GM12892 (cell line): Measurements from ENCODE around the gene SH3D19.

Source experiments
- DNase-seq: peaks from one replicate; pipeline ENCODE4 v3.0.0; 2011; ENCODE audit not compliant: insufficient read length
- FAIRE-seq: peaks from 2 replicates; lab custom pipeline; 2011; peaks lifted over from hg19 to GRCh38; lab: Jason Lieb, UNC
- POLR2A ChIP-seq: IDR thresholded peaks from 2 replicates; pipeline ENCODE4 v1.6.1; 2011; ENCODE audit warnings: low read depth, low read length, control low read depth
- POLR2AphosphoS5 ChIP-seq: IDR thresholded peaks from 2 replicates; pipeline ENCODE4 v1.6.1; 2011; ENCODE audit warnings: low read depth, low read length, control low read depth
- TAF1 ChIP-seq: IDR thresholded peaks from 2 replicates; pipeline ENCODE4 v1.6.1; 2011; ENCODE audit warnings: low read depth, mild to moderate bottlenecking, control low read depth, low read length, borderline replicate concordance

SH3D19 gene

GRCh38 chr4:151107063-151107462 is 218.3 kb downstream of the SH3D19 start:
- FAIRE-seq (no peak), DNase-seq (no peak)
- TF ChIP-seq TAF1 (no peak), POLR2AphosphoS5 (0 out of 2 replicates have a peak, but pooled peaks have one; percentile 57)

GRCh38 chr4:151105454-151106032 is 219.9 kb downstream of the SH3D19 start:
- 0 out of 2 replicates have a peak, but pooled peaks have one; percentile 47 for TF ChIP-seq POLR2A
- no peak for TF ChIP-seq TAF1
- peak; percentile 84 for TF ChIP-seq POLR2AphosphoS5
- DNase-seq = no peak
- FAIRE-seq = no peak

- no peak for DNase-seq
- TF ChIP-seq POLR2A = no peak
- TF ChIP-seq TAF1 = no peak
- no peak for TF ChIP-seq POLR2AphosphoS5
- FAIRE-seq = no peak
Observed at GRCh38 chr4:151104621-151105020, 220.8 kb downstream of the SH3D19 start.

GRCh38 chr4:151103758-151104157 is 221.6 kb downstream of the SH3D19 start:
- no peak for DNase-seq
- TF ChIP-seq TAF1 = no peak
- TF ChIP-seq POLR2AphosphoS5 = no peak
- TF ChIP-seq POLR2A = no peak
- FAIRE-seq = no peak

GRCh38 chr4:151100531-151100930 is 224.9 kb downstream of the SH3D19 start:
- DNase-seq = no peak
- TF ChIP-seq POLR2A (no peak), TAF1 (no peak), POLR2AphosphoS5 (no peak)
- no peak for FAIRE-seq

GRCh38 chr4:151099976-151100417 is 225.4 kb downstream of the SH3D19 start:
- FAIRE-seq (no peak), DNase-seq (peak; percentile 5)
- TF ChIP-seq POLR2AphosphoS5 = no peak

- DNase-seq (peak; percentile 74), FAIRE-seq (peak; percentile 98)
- TF ChIP-seq TAF1 (peak; percentile 99), POLR2A (peak; percentile 99), POLR2AphosphoS5 (peak; percentile 99)
Observed at GRCh38 chr4:151099229-151099975, 226.0 kb downstream of the SH3D19 start, which contains the start of gene RPS3A. Gene RPS3A, plus strand, starts transcription at chr4:151099628. Its CDS starts 25 bp downstream, at chr4:151099653.

- no peak for DNase-seq
- no peak for FAIRE-seq
- no peak for TF ChIP-seq POLR2AphosphoS5
- no peak for TF ChIP-seq TAF1
- TF ChIP-seq POLR2A = no peak
Observed at GRCh38 chr4:151098979-151099228, 226.5 kb downstream of the SH3D19 start.

GRCh38 chr4:151097759-151098158 is 227.6 kb downstream of the SH3D19 start:
- no peak for TF ChIP-seq TAF1
- TF ChIP-seq POLR2A = no peak
- no peak for TF ChIP-seq POLR2AphosphoS5
- DNase-seq (no peak), FAIRE-seq (no peak)

GRCh38 chr4:151095142-151095541 is 230.3 kb downstream of the SH3D19 start:
- DNase-seq (no peak), FAIRE-seq (no peak)
- no peak for TF ChIP-seq POLR2A
- no peak for TF ChIP-seq TAF1
- TF ChIP-seq POLR2AphosphoS5 = no peak

- no peak for FAIRE-seq
- TF ChIP-seq TAF1 (no peak), POLR2A (no peak), POLR2AphosphoS5 (no peak)
- DNase-seq = no peak
Observed at GRCh38 chr4:151094290-151094751, 231.1 kb downstream of the SH3D19 start.

GRCh38 chr4:151093203-151093602 is 232.2 kb downstream of the SH3D19 start:
- FAIRE-seq (no peak), DNase-seq (no peak)
- TF ChIP-seq TAF1 (no peak), POLR2AphosphoS5 (no peak), POLR2A (no peak)

GRCh38 chr4:151092488-151092887 is 232.9 kb downstream of the SH3D19 start:
- TF ChIP-seq POLR2A (no peak), TAF1 (no peak), POLR2AphosphoS5 (no peak)
- FAIRE-seq (no peak), DNase-seq (no peak)
